Mesenchymal stem cell (in vitro differentiated cells and primary cell): Measurements from ENCODE around the gene LUZP2.

Experiments
- DNase-seq: peaks from one replicate; pipeline ENCODE4 v3.0.0-alpha.2; 2013
- H2AFZ ChIP-seq: one replicate; pipeline ENCODE4 v1.6.1; 2013; ENCODE audit warnings: low read depth, mild to moderate bottlenecking, control low read depth, inconsistent platforms, low read length, moderate library complexity
- H2AK5ac ChIP-seq: 2 replicates; pipeline ENCODE4 v1.6.1; 2013; ENCODE audit warnings: low read length, moderate library complexity, mild to moderate bottlenecking, inconsistent platforms; ENCODE audit not compliant: severe bottlenecking
- H2BK120ac ChIP-seq: one replicate; pipeline ENCODE4 v1.6.1; 2013; ENCODE audit warnings: low read depth, mild to moderate bottlenecking, inconsistent platforms, low read length, moderate library complexity
- H2BK12ac ChIP-seq, 2 experiments: one replicate each; pipeline ENCODE4 v1.6.1; 2013; ENCODE audit warnings: inconsistent platforms in 2 of 2, low read length in 2 of 2, mild to moderate bottlenecking in 2 of 2, moderate library complexity in 2 of 2, control low read depth in 1 of 2
- H2BK15ac ChIP-seq: one replicate; pipeline ENCODE4 v1.6.1; 2013; ENCODE audit warnings: mild to moderate bottlenecking, low read depth, inconsistent platforms; ENCODE audit not compliant: poor library complexity, severe bottlenecking
- H2BK5ac ChIP-seq: 2 replicates; pipeline ENCODE4 v1.6.1; 2013; ENCODE audit warnings: low read depth, mild to moderate bottlenecking, low read length, control low read depth, inconsistent platforms; ENCODE audit not compliant: poor library complexity, severe bottlenecking
- H3K14ac ChIP-seq, 2 experiments: one replicate each; pipeline ENCODE4 v1.6.1; 2013; ENCODE audit warnings: inconsistent platforms in 2 of 2, low read length in 2 of 2, control low read depth in 1 of 2, mild to moderate bottlenecking in 1 of 2, moderate library complexity in 1 of 2
- H3K18ac ChIP-seq, 2 experiments: one replicate each; pipeline ENCODE4 v1.6.1; 2013; ENCODE audit warnings: inconsistent platforms in 2 of 2, low read length in 2 of 2, control low read depth in 1 of 2, low read depth in 1 of 2, mild to moderate bottlenecking in 1 of 2
- H3K23ac ChIP-seq, 2 experiments: one replicate each; pipeline ENCODE4 v1.6.1; 2013; ENCODE audit warnings: inconsistent platforms in 2 of 2, low read length in 2 of 2, mild to moderate bottlenecking in 2 of 2, moderate library complexity in 2 of 2, control low read depth in 1 of 2
- H3K27ac ChIP-seq: 2 replicates; pipeline ENCODE4 v1.5.1; 2013; ENCODE audit warnings: mild to moderate bottlenecking, moderate library complexity, low read length, control low read depth, inconsistent platforms; ENCODE audit not compliant: poor library complexity, severe bottlenecking
- H3K27me3 ChIP-seq, 2 experiments: 2 replicates each; pipeline versions ENCODE4 v1.6.1 to v1.7.0; 2013; ENCODE audit warnings: low read length in 2 of 2, mild to moderate bottlenecking in 2 of 2, moderate library complexity in 2 of 2, control low read depth in 1 of 2, inconsistent platforms in 1 of 2; ENCODE audit not compliant: control insufficient read depth in 1 of 2, insufficient read depth in 1 of 2
- H3K36me3 ChIP-seq, 2 experiments: 2 replicates each; pipeline versions ENCODE4 v1.6.1 to v1.7.0; 2013; ENCODE audit warnings: low read length in 2 of 2, control low read depth in 1 of 2, inconsistent platforms in 1 of 2, low read depth in 1 of 2, mild to moderate bottlenecking in 1 of 2; ENCODE audit not compliant: insufficient read depth in 2 of 2, control insufficient read depth in 1 of 2
- H3K4ac ChIP-seq, 2 experiments: one replicate each; pipeline ENCODE4 v1.6.1; 2013; ENCODE audit warnings: inconsistent platforms in 2 of 2, low read length in 2 of 2, mild to moderate bottlenecking in 2 of 2, moderate library complexity in 2 of 2, control low read depth in 1 of 2, low read depth in 1 of 2
- H3K4me1 ChIP-seq: 2 replicates; pipeline ENCODE4 v1.6.1; 2013; ENCODE audit warnings: low read depth, low read length, control low read depth; ENCODE audit not compliant: control insufficient read depth, insufficient read depth
- H3K4me2 ChIP-seq: 2 replicates; pipeline ENCODE4 v1.6.1; 2013; ENCODE audit warnings: low read length, mild to moderate bottlenecking, inconsistent platforms; ENCODE audit not compliant: poor library complexity, severe bottlenecking
- H3K4me3 ChIP-seq, 2 experiments: 2 replicates each; pipeline versions ENCODE4 v1.5.1 to v1.7.0; 2013; ENCODE audit warnings: low read length in 2 of 2, mild to moderate bottlenecking in 2 of 2, control low read depth in 1 of 2, low read depth in 1 of 2; ENCODE audit not compliant: insufficient read depth in 1 of 2
- H3K79me1 ChIP-seq: replicated peaks from 2 replicates; pipeline ENCODE4 v1.6.1; 2013; ENCODE audit warnings: mild to moderate bottlenecking, control low read depth, low read length, inconsistent platforms; ENCODE audit not compliant: poor library complexity, severe bottlenecking
- H3K9ac ChIP-seq: 2 replicates; pipeline ENCODE4 v1.7.0; 2013; ENCODE audit warnings: mild to moderate bottlenecking, low read length, moderate library complexity
- H3K9me3 ChIP-seq: 2 replicates; pipeline ENCODE4 v1.7.0; 2013; ENCODE audit warnings: mild to moderate bottlenecking, low read length; ENCODE audit not compliant: control insufficient read depth
- H4K8ac ChIP-seq: one replicate; pipeline ENCODE4 v1.6.1; 2013; ENCODE audit warnings: inconsistent platforms, mild to moderate bottlenecking, low read length, moderate library complexity
- H4K91ac ChIP-seq: one replicate; pipeline ENCODE4 v1.6.1; 2013; ENCODE audit warnings: mild to moderate bottlenecking, low read length, inconsistent platforms
- WGBS: methylation state at CpG from one replicate; pipeline ENCODE4 v1.1.7; 2013; ENCODE audit warnings: mixed read lengths; 5-methylcytosine and 5-hydroxymethylcytosine counted together

The LUZP2 gene

DNA sequence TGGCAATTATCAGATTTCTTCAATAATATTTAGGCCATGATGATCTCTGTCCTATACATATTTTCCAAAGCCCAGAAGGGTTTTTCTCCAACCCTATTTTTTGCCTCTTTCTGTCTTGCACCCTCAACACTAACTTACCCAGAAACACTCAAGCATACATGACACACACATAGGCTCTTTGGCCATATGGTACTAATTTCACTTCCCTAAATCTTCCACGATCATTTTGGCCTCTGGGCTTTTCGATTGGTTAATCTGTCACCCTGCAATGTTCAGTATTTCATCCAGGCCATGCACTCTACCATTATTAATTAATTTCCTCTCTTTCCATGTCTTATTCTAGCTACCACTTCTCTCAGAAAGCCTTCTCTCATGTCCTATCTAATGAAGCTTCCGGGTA is 59.8 kb downstream of the LUZP2 start:
- Histone ChIP-seq H2BK5ac (no peak overlapping the region), H3K36me3 (no peaks in the 10 kb centered on the region), H2AK5ac (no peak overlapping the region), H3K18ac (no peak overlapping the region), H3K23ac (no peak overlapping the region), H4K91ac (no peak overlapping the region), H2BK15ac (no peak overlapping the region), H3K4me1 (no peaks in the 10 kb centered on the region), H3K79me1 (no peaks in the 10 kb centered on the region), H2AFZ (no peak overlapping the region), H2BK12ac (no peak overlapping the region), H3K9ac (no peak overlapping the region), H2BK120ac (no peak overlapping the region), H3K4me2 (no peak overlapping the region), H3K9me3 (no peaks in the 10 kb centered on the region), H4K8ac (no peak overlapping the region), H3K4me3 (no peak overlapping the region), H3K27me3 (no peaks in the 10 kb centered on the region), H3K14ac (no peak overlapping the region), H3K27ac (no peak overlapping the region), H3K4ac (no peak overlapping the region)
- DNase-seq: no peak
- 87% methylated on average over 3 of the region's 3 CpGs for WGBS

DNA sequence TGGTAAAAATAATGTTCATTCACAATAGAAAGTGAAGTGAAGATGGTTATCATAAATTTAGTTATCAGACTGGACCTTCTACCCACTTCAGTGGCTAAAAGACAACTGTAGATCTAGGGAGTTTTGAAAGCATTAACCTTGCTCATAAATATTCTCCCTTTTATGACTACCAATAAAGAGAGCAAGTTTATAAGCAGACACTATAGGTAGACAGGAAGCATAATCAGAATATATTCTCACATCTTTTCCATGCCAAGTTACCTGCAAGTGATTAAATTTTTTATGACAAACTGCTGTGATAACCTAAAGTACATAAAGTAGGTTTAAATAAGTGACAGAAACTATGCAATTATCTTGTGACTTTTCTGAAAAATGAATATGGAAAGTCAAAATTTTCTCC is 62.5 kb downstream of the LUZP2 start:
- H2BK15ac ChIP-seq: no peak overlapping the region
- H3K4me1 ChIP-seq: no peaks in the 10 kb centered on the region
- no peak overlapping the region for H3K4me3 ChIP-seq
- H3K27ac ChIP-seq: no peak overlapping the region
- H2BK12ac ChIP-seq: no peak overlapping the region
- no peak overlapping the region for H3K9ac ChIP-seq
- no peak overlapping the region for H3K4me2 ChIP-seq
- DNase-seq: no peak
- no peaks in the 10 kb centered on the region for H3K9me3 ChIP-seq
- no peak overlapping the region for H4K91ac ChIP-seq
- H3K79me1 ChIP-seq: no peaks in the 10 kb centered on the region
- no peak overlapping the region for H3K4ac ChIP-seq
- no peak overlapping the region for H2BK120ac ChIP-seq
- no peak overlapping the region for H2AK5ac ChIP-seq
- no peaks in the 10 kb centered on the region for H3K36me3 ChIP-seq
- H4K8ac ChIP-seq: no peak overlapping the region
- H3K14ac ChIP-seq: no peak overlapping the region
- no peak overlapping the region for H3K23ac ChIP-seq
- no peaks in the 10 kb centered on the region for H3K27me3 ChIP-seq
- H2BK5ac ChIP-seq: no peak overlapping the region
- no peak overlapping the region for H3K18ac ChIP-seq
- H2AFZ ChIP-seq: no peak overlapping the region

DNA sequence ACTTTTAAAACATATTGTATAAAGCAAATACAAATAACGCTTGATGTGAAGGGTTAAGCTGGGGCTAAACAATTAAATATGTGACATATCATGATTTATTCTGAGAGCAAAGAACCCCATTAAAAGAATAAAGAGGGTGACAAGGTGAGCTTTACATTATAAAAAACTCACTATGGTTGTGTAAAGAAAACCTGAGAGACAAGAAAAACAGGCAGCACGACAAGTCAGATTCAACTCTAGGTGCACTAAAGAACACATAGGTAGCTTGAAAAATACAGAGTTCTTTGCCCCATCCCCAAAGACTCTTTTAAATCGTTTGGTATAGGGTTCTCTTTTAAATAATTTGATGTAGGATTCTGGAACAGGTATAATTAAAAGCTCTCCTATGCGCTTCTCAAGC is 63.5 kb downstream of the LUZP2 start:
- H2BK5ac ChIP-seq: no peak overlapping the region
- no peak overlapping the region for H2BK120ac ChIP-seq
- H4K91ac ChIP-seq: no peak overlapping the region
- H3K79me1 ChIP-seq: no peaks in the 10 kb centered on the region
- no peak overlapping the region for H3K14ac ChIP-seq
- H4K8ac ChIP-seq: no peak overlapping the region
- H3K4me2 ChIP-seq: no peak overlapping the region
- H2BK15ac ChIP-seq: no peak overlapping the region
- no peak overlapping the region for H3K23ac ChIP-seq
- H3K27me3 ChIP-seq: no peaks in the 10 kb centered on the region
- H3K4me3 ChIP-seq: no peak overlapping the region
- H2AFZ ChIP-seq: no peak overlapping the region
- H2AK5ac ChIP-seq: no peak overlapping the region
- no peak overlapping the region for H3K27ac ChIP-seq
- DNase-seq: no peak
- no peaks in the 10 kb centered on the region for H3K4me1 ChIP-seq
- no peak overlapping the region for H2BK12ac ChIP-seq
- no peak overlapping the region for H3K4ac ChIP-seq
- no peaks in the 10 kb centered on the region for H3K36me3 ChIP-seq
- H3K18ac ChIP-seq: no peak overlapping the region
- no CpG with 5 or more reads among the region's 4 CpGs for WGBS
- H3K9ac ChIP-seq: no peak overlapping the region
- H3K9me3 ChIP-seq: no peaks in the 10 kb centered on the region

DNA sequence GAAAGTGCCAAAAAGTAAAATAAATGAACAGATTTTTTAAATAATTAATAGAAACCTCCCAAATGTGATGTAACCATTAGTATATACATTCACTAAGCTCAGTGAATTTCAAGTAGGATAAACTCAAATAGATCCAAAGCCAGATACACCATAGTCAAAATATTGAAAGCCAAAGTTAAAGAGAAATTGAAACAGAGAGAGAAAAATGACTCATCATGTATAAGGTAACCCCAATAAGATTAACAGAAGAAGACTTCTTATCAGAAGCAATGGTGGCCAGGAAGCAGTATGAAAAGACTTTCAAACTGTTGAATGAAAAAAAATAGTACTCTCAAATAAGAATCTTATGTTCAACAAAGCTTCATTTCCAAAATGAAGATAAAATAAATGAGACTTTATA is 70.5 kb downstream of the LUZP2 start:
- Histone ChIP-seq H4K8ac (no peak overlapping the region), H3K79me1 (no peaks in the 10 kb centered on the region), H3K9me3 (no peaks in the 10 kb centered on the region), H3K4ac (no peak overlapping the region), H2BK15ac (no peak overlapping the region), H3K27ac (no peak overlapping the region), H3K18ac (no peak overlapping the region), H2BK120ac (no peak overlapping the region), H3K36me3 (no peaks in the 10 kb centered on the region), H2AK5ac (no peak overlapping the region), H2BK5ac (no peak overlapping the region), H4K91ac (no peak overlapping the region), H2AFZ (no peak overlapping the region), H2BK12ac (no peak overlapping the region), H3K23ac (no peak overlapping the region), H3K4me3 (no peak overlapping the region), H3K9ac (no peak overlapping the region), H3K4me2 (no peak overlapping the region), H3K27me3 (no peaks in the 10 kb centered on the region), H3K4me1 (no peaks in the 10 kb centered on the region), H3K14ac (no peak overlapping the region)
- no peak for DNase-seq
